ENCODE results near the gene TMSB10.
"Not testable (repeated sequence)": the region's sequence is repeated elsewhere in the genome, so short reads cannot be mapped to it uniquely, and the experiment has no call there.

Gene TMSB10

GRCh38 chr2:84905181-84906107 lies at the start of gene TMSB10:
Gene TMSB10 (plus strand): TSS chr2:84905656.
- DNase-seq: peak; percentile 94

DNA sequence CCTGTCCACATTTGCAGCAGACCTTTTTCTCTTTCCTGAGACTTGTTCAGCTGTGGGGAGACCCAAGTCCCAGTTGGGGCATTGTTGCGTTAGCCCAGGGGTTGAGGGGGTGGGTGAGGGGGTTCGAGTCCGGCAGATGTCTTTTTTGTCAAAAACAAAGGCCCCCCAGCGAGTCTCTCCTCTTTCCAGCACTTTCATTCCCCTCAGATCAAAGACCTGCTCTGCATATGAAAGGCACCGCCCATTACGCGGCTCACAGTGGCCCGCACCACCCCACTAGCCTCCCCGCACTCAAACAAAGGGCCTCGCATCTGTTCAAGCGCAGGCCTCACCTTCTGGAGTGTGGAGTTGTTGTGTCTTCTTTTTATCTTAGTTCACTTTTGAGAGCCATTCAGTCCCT lies 49.7 kb upstream of the TMSB10 start:
- DNase-seq: no peak

- peak; percentile 44 for DNase-seq
Observed at GRCh38 chr2:84856787-84857186, 48.7 kb upstream of the TMSB10 start.

GRCh38 chr2:84857566-84857965 lies 47.9 kb upstream of the TMSB10 start:
- DNase-seq: no peak

- no peak for DNase-seq
Observed at GRCh38 chr2:84858123-84858522, 47.3 kb upstream of the TMSB10 start.

GRCh38 chr2:84858937-84859336 lies 46.5 kb upstream of the TMSB10 start:
- no peak for DNase-seq

GRCh38 chr2:84861539-84861938 lies 43.9 kb upstream of the TMSB10 start:
- no peak for DNase-seq

GRCh38 chr2:84862006-84862405 lies 43.5 kb upstream of the TMSB10 start:
- no peak for DNase-seq

DNA sequence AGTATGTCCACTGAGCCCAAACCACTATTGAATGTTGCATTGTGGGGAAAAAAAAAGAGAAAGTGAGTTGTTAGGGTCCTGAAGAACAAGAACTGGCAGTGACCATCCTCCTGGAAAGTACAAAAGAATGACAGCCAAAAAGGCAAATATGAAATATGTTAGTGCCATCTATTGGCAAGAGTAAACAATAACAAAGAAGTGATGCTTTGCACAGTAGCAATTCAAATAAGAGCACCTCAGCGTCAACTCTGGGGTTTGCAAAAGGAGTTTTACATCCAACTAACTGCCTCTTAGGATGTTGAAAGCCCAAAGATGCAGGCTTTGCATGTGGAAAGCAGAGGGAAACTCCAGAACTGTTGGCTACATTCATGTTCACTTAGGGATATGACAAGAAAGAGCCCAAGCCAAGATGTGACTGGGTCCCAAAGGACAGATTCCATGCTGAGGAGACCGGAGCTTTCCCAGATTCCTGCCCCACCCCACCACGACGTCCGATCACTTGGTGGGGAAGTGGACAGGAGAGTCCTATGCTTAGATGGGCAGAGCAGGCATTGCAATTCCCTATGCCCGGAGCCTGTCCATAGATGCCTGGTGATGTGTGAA lies 40.2 kb upstream of the TMSB10 start:
- peak; percentile 51 for DNase-seq

DNA sequence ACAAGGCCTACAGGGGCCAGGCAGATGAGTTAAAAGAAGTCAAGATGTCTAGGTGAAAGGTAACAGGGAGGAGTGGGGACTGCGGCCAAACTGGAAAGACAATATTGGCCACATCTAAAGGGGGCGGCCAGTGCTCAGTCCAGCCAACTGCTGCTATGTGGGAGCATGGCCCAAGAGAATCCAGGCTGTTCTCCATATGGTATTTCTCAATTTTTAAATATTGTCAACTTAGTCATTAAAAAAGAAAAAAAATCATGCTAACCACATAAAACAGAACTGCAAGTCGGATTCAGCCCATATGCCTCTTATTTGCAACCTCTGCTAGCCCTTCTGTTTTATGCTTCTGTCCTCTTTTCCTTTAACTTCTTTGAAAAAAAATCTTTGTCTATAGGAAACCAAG lies 39.3 kb upstream of the TMSB10 start:
- no peak for DNase-seq

- not testable (repeated sequence) for DNase-seq
Observed at GRCh38 chr2:84868327-84868726, 37.1 kb upstream of the TMSB10 start.

DNA sequence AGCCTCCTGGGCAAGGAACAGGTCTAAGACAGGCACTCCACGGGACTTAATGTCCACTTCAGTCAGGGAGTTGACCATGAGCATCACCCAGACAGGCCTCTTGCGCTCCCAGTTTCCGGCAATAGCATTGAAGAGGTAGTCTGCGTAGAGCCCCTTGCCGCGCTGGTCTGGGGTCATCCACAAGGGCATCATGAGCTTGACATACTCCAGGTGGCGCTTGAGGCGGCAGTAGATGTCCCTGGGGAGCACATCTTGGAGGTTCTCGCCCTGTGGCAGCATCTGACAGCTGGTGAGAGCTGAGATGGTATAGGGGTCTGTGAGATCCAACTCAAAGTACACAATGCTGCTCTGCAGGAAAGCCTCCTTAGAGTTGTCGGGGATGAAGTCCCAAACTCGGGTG lies 35.1 kb upstream of the TMSB10 start:
- DNase-seq: no peak

GRCh38 chr2:84872691-84873090 lies 32.8 kb upstream of the TMSB10 start:
- DNase-seq: not testable (repeated sequence)

- DNase-seq: no peak
Observed at GRCh38 chr2:84873350-84873749, 32.1 kb upstream of the TMSB10 start.

DNA sequence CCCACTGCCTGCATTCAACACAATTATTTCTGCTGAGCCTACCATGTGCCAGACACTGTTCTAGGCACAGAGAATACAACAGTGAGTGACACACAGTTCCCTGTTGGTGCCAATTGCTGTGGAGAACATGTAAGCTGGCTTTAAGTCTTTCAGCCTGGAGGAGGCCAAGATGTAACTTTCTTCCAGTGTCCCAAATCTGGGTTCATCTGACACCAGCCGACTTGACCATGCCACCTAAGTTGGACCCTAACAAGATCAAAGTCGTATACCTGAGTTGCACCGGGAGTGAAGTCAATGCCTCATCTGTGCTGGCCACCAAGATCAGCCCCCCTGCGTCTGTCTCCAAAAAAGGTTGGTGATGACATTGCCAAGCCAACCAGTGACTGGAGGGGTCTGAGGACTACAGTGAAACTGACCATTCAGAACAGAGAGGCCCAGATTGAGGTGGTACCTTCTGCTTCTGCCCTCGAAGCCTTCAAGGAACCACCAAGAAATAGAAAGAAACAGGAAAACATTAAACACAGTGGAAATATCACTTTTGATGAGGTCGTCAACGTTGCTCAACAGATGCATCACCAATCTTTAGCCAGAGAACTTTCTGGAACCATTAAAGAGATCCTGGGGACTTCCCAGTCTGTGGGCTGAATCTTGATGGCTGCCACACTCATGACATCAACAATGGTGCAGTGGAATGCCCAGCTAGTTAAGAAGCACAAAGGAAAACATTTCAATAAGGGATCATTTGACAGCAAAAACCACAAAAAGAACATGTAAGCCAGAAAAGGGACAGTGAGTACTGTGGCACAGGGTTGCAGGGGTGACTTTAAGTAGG lies 30.9 kb upstream of the TMSB10 start:
- DNase-seq: no peak

- DNase-seq: no peak
Observed at GRCh38 chr2:84875213-84875560, 30.3 kb upstream of the TMSB10 start.

- not testable (repeated sequence) for DNase-seq
Observed at GRCh38 chr2:84875619-84876018, 29.8 kb upstream of the TMSB10 start.

DNA sequence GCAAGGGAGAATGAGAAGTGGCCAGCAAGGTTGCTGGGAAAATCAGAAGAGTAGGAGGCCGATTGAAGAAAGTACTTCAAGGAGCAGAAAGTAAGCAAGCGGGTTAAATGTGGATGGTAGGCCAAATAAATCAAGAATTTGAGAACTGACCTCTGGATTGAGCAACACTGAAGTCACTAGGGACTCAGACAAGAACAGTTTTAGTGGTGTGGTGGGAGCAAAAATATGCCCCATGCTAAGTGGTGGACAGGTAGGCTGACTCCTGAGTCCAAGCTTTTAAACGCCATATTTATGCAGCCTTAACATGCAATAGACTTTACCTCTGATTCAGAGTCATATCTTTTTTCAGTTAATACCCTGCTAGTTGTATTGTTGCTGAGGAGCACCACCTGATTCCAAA lies 29.1 kb upstream of the TMSB10 start:
- DNase-seq: no peak

DNA sequence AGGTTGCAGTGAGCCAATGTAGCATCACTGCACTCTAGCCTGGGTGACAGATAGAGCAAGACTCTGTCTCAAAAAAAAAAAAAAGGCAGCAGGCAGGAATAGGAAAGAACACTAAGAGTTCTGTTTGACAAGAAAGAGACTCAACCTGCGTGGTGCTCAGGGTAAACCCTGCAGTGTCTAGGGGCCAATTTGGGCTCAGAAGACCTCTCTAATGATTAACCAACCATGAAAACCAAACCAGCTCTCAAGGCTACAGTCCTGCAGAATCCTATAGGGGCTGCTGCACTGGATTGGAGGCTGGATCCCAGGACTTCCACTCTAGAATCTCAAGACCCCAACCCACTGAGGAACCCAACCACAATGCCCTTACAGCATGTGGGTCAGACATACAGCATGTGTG lies 27.0 kb upstream of the TMSB10 start:
- no peak for DNase-seq

DNA sequence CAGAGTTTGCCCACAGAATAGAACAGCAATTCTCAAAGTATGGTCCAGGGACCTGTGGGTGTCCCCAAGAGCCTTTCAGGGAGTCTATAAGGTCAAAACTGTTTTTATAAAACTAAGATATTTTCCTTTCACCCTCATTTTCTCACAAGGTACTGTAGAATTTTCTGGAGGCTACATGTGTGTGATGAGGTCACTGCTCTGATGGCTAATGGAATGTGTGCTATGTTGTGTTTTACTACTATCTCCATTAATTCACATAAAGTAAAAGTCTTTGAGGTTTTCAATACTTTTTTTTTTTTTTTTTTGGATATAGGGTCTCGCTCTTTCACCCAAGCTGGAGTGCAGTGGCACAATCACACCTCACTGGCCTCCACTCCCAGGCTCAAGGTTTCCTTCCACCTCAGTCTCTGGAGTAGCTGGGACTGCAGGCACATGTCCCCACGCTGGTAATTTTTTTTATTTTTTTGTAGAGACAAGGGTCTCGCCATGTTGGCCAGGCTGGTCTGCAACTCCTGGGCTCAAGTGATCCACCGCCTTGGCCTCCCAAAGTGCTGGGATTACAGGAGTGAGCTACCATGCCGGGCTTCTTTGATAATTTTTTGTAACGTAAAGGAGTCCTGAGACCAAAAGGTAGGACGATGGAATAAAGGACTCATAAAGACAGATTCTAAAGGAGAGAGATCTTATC lies 26.4 kb upstream of the TMSB10 start:
- DNase-seq: no peak

GRCh38 chr2:84879584-84880394 lies 25.7 kb upstream of the TMSB10 start:
- peak; percentile 32 for DNase-seq

GRCh38 chr2:84880395-84880644 lies 25.1 kb upstream of the TMSB10 start:
- no peak for DNase-seq
